ENCODE data around the gene GPR37. TPM values are rescaled to one million over a fixed set of nuclear protein-coding genes. Genes with fewer than 3 reads are reported as not detected.

Gene GPR37
- total RNA-seq, 2 donors from 2014 or later = not detected

DNA sequence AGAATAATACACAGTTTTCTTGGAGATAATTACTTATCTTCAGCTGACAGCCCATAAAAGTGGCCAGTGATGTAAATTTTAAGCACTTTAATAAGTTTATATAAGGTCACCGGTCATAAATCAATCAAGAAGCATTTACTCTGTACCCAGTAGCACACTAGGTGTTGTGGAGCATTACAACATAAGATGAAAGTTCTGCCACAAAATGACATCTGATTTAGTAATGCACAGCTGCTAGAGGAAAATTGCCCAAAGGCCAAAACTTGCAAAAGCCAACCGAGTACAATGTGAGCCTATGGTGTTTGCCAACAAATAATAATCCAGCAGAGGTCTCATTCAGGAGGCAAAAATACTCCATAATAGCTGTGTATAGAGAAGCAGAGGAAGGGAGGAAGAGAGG, 63.6 kb downstream of the GPR37 start:
- DNase-seq = no peak
- H3K4me3 Mint-ChIP-seq = no peak overlapping the region
- no peak for ATAC-seq (replicated peaks in 1 of 2)
- H3K4me1 Mint-ChIP-seq (ENCODE audit: low read depth) = no peaks in the 10 kb centered on the region
- peaks cover 0 to 6% of the 10 kb centered on the region in 2 donors for H3K9me3 Mint-ChIP-seq
- H3K27me3 Mint-ChIP-seq (ENCODE audit: low read depth) = no peaks in the 10 kb centered on the region
- H3K36me3 Mint-ChIP-seq (ENCODE audit: insufficient read depth in 2 of 2) = no peaks in the 10 kb centered on the region
- H3K27ac Mint-ChIP-seq = no peak overlapping the region

DNA sequence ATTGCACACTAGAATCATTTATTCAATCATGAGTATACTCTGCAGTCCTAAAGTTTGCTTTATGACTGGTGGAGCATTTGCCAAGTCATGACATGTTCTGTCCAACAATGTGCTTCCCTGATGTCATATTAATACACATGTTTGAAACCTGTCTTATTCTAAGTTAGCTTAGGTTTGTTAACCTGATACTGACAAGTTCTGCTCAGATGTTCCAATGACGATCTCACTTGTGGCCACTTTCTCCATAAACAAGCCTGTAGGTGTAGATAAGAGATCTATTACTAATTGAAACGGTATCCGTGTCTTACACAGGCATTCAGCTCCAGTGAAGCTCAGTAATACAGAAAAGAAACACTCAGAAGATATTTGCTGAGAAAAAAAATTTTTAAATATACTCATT, 64.9 kb downstream of the GPR37 start:
- H3K4me3 Mint-ChIP-seq = no peak overlapping the region
- H3K36me3 Mint-ChIP-seq (ENCODE audit: insufficient read depth in 2 of 2) = no peaks in the 10 kb centered on the region
- peaks cover 0 to 2% of the 10 kb centered on the region in 2 donors for H3K9me3 Mint-ChIP-seq
- ATAC-seq (replicated peaks in 1 of 2) (no peak), DNase-seq (no peak)
- H3K27me3 Mint-ChIP-seq (ENCODE audit: low read depth) = no peaks in the 10 kb centered on the region
- no peaks in the 10 kb centered on the region for H3K4me1 Mint-ChIP-seq (ENCODE audit: low read depth)
- no peak overlapping the region for H3K27ac Mint-ChIP-seq

DNA sequence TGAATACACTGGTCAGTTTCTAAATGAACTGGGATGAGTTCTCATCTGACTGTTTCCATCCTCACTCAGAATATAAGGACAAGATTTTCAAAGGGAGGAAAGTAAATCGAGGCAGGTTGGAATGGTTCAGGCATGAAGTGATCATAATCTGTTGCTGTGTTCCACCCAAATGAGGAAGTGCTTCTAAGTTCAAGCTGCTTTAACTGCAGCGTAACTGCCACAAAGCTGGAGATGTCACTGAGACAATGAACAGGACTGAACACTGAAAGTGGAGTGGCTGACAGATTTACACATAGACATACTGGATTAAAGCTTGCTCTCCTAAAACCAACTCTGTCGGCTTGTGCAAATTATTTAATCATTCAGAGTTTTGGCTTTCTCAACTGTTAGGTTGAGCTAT, 66.6 kb downstream of the GPR37 start:
- H3K27ac Mint-ChIP-seq = no peak overlapping the region
- no peak for DNase-seq
- no peak overlapping the region for H3K4me3 Mint-ChIP-seq
- H3K36me3 Mint-ChIP-seq (ENCODE audit: insufficient read depth in 2 of 2) = no peaks in the 10 kb centered on the region
- H3K9me3 Mint-ChIP-seq = peaks cover 1 to 5% of the 10 kb centered on the region in 2 donors
- no peaks in the 10 kb centered on the region for H3K4me1 Mint-ChIP-seq (ENCODE audit: low read depth)
- no peaks in the 10 kb centered on the region for H3K27me3 Mint-ChIP-seq (ENCODE audit: low read depth)
- ATAC-seq (replicated peaks in 1 of 2) = no peak

DNA sequence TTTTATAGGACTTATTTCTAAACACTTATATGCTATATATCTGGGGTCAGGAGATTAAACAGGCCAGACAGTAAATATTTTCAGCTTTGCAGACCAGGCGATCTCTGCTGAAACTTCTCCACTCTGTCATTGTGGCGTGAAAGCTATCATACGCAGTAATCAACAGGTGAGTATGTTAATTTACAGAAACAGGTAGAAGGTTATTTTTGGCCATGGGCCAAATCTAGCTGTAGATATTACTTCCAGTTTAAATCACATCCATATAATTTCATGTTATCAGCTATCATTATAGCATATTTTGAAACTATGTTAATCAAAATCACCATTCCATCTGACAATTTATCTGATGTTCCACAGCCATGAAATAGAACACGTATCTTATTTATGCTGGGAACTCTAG, 67.8 kb downstream of the GPR37 start:
- Mint-ChIP-seq H3K36me3 (ENCODE audit: insufficient read depth in 2 of 2) (no peaks in the 10 kb centered on the region), H3K27me3 (ENCODE audit: low read depth) (no peaks in the 10 kb centered on the region)
- no peak for DNase-seq

More for the DNA sequence above, 67.8 kb downstream of the GPR37 start:
- H3K4me3 Mint-ChIP-seq = no peak overlapping the region
- H3K4me1 Mint-ChIP-seq (ENCODE audit: low read depth) = no peaks in the 10 kb centered on the region
- H3K9me3 Mint-ChIP-seq = peaks cover 1 to 5% of the 10 kb centered on the region in 2 donors
- no peak overlapping the region for H3K27ac Mint-ChIP-seq
- ATAC-seq (replicated peaks in 1 of 2) = no peak

Other genes with a start within 250 kb of the GPR37 start
- gene POT1, start 164.0 kb upstream of the GPR37 start, total RNA-seq = 10 to 100 TPM; 39.5 to 42.9 TPM

Data from activated T-cell treated with anti-CD3 and anti-CD28 coated beads, Interleukin-2, amount 50 U/mL, for 72 hours (primary cell).